NCI-H226 (cell line): ENCODE data around the gene ZNF581.

Experiments used
- DNase-seq: peaks from one replicate; pipeline ENCODE4 v3.0.0-alpha.2; 2015

The ZNF581 gene

DNA sequence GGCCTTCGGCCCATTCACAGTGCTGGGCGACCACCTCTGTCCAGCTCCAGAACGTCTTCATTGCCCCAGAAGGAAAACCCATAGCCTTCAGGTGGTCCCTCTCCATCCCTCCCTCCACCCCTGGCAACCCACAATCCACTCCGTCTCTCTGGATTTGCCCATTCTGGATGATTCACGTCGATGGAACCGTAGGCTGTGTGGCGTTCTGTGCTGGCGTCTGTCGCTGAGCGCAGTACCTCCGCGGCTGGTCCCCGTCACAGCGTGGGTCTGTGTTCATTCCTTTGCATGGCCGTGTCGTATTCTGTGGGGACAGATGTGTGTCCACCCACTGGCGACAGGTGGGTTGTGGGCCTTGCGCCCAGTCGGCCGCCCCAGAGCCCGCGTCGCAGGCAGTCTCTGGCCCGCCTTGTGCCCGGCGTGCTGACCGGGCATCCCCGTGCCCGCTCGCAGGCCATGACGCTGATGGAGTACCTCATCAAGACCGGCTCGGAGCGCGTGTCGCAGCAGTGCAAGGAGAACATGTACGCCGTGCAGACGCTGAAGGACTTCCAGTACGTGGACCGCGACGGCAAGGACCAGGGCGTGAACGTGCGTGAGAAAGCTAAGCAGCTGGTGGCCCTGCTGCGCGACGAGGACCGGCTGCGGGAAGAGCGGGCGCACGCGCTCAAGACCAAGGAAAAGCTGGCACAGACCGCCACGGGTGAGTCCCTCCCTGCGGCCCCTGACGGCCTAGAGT lies 41.7 kb downstream of the ZNF581 start:
- DNase-seq, result no peak

DNA sequence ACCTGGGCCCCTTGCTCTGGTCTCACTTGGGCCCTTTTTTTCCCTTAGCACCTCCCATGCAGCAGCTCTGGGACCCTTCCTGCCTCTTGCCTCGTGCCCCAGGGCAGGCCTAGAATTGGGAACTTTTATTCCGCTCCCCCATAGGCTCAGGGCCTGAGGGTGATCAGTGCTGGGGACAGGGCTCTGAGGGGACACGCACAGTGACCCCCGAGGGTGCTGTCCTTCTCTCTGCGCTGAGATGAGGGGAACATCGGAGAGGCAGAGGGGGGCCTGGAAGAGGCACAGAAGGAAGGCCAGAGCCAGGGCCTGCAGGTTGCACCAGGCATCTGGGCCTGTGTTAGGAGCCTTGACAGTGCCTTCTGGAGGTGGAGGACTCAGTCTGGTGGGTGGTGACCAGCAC lies 42.3 kb downstream of the ZNF581 start:
- no peak for DNase-seq

DNA sequence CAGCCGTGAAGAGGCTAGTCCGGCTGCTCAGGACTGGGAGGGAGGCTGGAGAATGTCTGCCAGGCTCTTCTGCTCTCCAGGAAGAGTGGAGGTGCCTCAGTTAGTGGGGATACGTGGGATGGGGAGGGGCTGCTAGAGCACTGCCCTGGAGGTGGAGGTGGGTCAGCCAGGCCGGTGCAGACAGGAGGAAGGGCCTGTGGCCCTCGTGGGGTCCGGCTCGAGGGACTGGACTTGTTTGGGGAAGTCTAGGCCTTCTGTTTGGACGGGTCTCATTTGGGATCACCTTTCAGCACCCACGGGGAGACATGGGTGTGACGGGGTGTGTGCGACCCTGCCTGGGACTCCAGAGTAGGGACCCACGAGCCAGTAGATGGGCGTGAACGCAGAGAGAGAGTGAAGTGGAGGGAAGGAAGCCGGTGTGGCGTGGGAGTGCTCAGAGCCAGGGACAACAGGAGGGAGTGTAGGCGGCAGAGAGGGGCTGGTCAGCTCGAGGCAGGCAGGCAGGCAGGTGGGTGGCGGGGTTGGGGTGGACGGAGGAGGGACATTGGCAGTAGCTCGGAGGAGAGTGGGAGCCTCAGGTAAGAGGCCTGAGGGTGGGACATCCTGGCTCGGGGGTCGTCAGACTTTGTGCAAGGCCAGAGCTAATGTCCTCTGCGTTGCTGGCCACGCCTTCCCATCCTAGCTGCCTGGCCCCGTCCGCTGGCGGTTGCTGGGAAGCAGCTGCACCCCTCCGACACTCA lies 43.0 kb downstream of the ZNF581 start:
- DNase-seq, result no peak

DNA sequence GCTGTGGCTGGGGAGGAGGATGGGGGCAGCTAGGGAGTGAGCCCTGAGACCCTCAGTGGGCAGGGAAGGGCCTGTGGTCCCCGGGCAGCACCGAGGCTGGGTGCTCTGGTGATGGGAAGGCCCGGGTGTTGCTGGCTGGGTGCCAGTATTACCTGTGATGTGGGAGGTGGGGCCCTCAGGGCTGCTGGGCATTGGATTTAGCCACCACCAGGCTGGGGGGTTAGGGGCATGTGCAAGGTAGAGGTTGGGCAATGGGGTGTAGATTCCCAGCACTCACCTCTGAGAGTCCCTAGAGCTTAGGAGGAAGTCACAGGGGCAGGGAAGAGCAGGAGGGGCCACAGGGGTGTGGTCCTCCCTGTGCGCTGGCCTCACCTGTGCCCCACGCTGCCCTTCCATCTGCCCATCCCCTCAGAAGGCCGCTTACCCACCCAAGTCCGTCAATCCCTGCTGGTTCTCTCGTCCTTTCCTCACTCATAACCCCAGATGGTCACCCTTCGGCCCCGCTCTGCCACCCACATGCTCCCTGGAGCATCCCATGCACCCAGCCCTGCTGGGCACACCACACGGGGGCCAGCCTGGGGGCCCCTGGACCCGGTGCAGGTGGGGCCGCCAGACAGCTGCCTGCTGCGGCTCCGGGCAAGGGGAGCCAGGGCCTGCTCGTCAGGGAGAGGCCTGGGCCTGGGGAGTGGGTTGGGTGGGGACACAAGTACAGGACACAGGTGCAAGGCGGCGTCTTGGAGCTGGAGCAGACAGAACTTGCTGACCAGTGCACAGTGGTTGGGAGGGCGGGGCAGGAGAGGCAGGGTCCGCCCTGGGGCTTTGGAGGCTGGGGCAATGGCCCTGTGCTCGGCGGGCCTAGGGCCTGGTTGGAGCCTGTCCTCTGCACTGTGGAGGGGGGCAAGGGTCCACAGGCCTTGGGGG lies 44.1 kb downstream of the ZNF581 start:
- no peak for DNase-seq

DNA sequence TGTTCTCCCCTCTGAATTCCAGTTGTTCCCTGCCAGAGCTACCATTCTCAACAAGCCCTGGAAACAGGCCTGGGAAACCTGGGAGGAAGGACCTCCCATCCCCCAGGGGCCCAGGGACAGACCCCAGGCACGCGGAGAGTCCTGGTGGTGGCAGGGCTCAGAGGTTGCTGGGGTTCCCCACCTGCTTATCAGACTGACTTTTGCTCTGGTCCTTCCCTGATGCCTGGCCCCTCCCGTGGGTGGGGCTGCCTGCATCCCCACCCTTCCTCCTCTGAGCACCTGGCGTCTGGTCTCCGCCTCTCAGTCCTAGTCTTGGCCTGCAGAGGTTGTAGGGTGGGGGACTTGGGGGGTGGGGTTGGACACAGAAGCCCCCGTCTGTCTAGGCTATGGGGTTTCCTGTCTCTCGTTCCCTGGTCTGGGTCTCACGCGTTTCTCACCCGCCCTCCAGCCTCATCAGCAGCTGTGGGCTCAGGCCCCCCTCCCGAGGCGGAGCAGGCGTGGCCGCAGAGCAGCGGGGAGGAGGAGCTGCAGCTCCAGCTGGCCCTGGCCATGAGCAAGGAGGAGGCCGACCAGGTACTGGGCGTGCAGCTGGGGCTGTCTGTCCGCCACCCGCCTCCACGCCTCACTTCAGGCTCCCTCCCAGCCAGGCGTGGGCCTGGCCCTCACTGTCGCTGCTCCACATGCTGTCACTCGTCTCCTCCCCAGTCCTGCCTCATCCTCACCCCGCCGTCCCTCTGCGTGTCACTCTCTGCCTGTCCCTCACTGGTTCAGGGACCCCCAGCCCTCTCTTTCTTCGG lies 45.2 kb downstream of the ZNF581 start:
- no peak for DNase-seq

DNA sequence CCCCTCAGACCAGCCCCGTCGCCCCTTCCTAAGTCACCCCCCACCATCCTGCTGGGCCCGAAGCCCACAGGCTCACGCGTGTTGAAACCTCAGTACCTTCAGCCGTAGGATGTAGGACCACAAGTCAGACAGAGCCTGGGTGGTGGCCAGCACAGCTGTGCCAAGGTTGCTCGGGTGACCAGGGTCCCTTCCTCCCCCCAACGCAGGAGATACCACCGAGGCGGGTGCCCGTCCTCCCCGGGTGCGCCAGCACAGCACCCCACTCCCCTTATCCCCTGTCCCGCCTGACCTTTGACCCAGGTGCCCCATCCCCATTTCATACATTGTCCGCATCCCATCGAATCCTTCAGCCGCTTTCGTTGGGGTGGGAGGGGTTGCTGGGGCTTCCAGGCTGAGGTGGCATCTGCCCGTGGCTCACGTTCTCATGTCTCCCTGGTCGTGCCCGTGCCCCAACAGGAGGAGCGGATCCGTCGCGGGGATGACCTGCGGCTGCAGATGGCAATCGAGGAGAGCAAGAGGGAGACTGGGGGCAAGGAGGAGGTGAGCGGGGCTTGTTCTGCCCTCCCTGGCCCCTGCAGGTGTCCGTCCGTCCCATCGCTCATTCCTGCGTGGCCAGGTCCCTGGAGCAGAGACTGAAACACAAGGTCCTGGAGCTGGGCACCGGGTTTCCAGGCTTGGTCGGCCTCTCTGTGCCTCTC lies 46.1 kb downstream of the ZNF581 start:
- no peak for DNase-seq

DNA sequence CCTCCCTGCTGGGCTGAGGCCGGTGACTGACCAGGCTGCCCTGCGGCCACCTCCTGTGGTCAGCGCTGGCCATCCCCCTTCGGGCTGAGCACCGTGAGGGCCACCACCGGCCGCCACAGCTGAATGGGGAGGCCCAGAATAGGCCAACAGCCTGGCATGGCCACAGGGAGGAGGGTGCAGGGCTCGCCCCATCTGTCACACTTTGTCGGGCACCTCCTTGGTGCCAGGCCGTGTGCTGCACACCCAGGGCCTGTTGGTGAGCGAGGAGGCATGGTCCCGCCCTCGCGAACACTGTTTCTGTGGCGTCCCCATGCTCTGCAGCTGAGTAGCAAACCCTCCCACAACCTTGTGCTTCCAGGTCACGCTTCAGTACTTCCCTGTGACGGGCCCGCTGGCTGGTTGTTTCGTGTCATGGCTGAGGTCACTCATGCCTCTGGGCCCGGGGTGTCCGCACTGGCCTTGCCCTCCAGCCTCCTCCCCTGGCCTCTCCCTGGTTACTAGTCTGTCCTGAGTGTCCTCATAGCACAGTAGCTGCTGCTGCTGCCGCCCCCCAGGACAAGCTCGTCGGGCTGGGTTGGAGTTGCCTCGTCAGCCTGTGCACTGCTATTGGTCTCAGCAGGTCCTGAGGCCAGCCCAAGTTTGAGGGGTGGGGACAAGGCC lies 46.8 kb downstream of the ZNF581 start:
- no peak for DNase-seq

DNA sequence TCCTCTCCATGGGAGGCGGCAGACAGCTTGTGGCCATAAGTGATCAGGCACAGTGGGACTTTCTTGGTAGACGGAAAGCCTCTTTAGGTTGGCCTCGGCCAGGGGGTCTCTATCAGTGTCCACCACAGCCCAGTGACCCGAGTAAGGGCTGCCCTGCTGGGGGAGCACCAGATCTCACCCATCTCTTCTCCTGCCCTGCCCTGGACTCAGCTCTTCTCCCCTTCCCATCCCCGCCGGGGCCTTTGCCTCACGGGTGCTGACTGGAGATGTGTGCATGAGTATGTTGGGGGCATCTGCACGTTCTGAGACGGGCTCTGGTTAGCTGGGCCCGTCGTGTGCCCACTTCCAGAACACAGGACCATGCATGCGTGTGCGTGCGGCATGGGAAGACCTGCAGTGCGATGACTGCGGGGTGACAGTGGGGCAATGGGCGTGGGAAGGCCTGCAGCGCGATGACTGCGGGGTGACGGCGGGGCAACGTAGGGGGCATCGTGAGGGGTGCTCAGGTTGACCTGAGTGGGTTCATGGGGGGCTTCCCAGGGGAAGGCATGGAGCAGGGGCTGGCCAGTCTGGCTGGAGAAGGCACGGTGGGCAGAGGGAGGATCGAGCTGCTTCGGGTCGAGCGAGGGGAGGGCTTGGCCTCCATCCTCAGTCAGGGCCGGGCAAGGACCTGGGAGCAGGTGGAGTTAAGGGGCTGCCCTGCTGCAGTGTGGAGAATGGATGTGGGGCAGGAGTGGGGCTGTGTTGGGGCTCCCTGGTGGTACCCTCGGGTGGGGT lies 47.5 kb downstream of the ZNF581 start:
- DNase-seq, result no peak

DNA sequence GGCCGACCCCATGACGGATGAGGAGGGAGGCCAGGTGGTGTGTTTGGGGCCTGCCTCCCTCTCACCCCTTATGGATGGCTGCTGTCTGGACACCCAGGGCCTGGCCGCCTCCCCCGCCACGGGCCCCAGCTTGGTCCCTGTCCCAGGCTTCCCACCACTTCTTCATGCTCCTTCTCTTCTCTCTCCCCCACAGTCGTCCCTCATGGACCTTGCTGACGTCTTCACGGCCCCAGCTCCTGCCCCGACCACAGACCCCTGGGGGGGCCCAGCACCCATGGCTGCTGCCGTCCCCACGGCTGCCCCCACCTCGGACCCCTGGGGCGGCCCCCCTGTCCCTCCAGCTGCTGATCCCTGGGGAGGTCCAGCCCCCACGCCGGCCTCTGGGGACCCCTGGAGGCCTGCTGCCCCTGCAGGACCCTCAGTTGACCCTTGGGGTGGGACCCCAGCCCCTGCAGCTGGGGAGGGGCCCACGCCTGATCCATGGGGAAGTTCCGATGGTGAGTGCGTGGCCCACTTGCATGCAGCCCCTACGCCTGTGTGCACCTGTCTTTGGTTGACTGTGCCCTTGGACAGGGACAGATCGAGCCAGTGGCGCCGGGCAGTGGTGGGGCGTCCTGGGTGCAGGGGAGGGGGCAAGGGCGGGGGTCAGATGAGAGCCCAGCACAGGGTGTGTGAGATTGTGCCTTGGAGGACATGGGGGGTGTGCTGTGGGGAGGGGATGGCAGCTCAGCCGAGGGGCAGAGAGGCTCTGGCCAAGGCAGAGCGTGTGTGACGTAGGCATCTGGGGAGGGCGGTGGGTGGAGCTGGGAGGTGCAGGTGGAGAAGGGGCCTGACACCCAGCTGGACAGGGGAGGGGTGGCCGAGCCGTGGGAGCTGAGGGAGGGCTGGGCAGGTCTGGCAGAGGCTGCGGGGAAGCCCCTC lies 48.4 kb downstream of the ZNF581 start:
- DNase-seq, result no peak

DNA sequence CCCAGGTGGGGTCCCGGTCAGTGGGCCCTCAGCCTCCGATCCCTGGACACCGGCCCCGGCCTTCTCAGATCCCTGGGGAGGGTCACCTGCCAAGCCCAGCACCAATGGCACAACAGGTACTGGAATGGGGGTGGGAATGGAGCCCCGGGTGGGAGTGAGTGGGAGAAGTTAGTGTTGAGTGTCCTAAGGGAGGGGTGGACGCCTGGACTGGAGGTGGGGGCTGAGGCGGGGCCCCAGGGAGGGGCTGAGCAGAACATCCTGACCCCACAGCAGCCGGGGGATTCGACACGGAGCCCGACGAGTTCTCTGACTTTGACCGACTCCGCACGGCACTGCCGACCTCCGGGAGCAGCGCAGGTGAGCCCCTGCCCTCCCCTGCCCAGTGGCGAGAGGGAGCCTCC lies 49.2 kb downstream of the ZNF581 start:
- no peak for DNase-seq

DNA sequence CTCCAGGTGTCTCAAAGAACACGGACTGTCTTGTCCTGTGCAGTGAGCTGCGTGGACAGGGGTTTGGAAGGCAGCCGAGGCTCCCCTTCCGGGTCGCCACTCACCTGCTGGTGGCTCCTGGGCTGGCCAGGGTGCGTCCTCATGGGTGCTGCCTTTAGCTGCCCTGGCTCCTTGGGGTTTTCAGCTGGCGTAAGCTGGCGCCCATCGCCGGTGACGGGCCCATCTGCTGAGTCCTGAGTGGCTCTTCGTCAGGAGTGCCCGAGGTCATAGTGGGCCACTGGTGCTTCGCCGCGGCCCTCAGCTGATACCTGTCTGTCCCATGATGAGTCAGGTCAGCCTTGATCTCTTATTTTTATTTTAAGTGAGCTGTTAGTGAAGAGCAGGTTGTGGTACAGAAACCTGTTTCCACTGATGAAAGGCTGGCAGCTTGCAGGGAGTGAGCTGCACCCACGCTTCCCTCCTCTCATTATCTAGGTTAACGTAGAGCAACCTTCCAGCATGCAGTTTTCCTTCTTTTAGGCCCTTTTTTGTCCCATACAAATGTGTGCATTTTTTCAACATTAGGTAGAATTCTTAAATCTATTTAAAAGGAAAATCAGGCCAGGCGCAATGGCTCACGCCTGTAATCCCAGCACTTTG lies 50.0 kb downstream of the ZNF581 start:
- no peak for DNase-seq

DNA sequence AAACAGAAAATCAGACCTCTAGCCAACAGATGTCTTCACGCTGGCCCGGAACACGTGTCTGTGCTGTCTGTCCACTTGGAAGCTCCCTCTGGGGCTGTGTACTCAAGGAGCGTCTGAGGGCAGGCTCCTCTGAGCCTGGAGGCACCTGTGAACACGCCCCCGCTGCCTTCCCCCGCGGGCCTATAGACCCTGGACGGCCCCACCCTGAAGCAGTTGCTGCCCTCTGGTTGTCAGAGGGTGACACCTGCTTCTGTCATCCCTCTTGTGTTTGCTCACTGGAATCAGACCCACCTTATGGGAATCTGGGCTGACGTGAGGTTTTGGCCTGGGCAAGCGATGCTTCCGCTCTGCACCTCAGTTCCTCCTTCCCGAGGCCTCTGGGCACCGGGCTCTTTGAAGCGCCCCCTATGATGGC lies 50.8 kb downstream of the ZNF581 start:
- DNase-seq, result no peak

DNA sequence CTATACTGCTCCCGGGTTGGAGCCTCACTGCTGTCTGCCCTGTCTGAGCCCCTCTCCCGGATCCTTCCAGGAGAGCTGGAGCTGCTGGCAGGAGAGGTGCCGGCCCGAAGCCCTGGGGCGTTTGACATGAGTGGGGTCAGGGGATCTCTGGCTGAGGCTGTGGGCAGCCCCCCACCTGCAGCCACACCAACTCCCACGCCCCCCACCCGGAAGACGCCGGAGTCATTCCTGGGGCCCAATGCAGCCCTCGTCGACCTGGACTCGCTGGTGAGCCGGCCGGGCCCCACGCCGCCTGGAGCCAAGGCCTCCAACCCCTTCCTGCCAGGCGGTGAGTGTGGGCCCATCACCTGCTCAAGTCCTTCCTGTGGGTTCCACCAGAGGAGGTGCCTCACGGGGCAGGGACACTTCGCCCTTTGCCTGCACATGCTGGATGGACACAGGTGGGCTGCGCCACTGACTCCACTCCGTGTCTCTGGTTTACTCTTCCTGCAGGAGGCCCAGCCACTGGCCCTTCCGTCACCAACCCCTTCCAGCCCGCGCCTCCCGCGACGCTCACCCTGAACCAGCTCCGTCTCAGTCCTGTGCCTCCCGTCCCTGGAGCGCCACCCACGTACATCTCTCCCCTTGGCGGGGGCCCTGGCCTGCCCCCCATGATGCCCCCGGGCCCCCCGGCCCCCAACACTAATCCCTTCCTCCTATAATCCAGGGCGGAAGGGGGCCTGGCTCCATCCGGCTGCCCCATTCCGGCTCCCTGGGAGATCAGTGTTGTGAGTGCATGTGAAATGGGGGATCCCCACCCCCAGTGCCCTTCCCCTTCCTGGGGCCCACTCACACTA lies 51.4 kb downstream of the ZNF581 start:
- no peak for DNase-seq
